OCI-LY7 (cell line): ENCODE measurements around the gene ARHGAP42. TPM values are rescaled to one million over a fixed set of nuclear protein-coding genes. Genes with fewer than 3 reads are reported as not detected.

ENCODE experiments used
- BruUV-seq: library from RNA; stranded (reverse); fragments of 400-500 nt; replicated peaks from 2 replicates; lab custom pipeline; 2021; lab: Mats Ljungman, UMichigan
- CTCF ChIA-PET: fragments of 300-600 bp; sonication (Branson Sonifier 250); formaldehyde crosslinking; loops from one replicate; lab custom pipeline; 2022; ENCODE audit warnings: antibody characterized with exemption; ENCODE audit not compliant: unreplicated experiment; lab: Charles Lee
- POLR2A ChIA-PET: fragments of 300-600 bp; sonication (Branson Sonifier 250); formaldehyde crosslinking; loops from one replicate; lab custom pipeline; 2022; ENCODE audit warnings: antibody characterized with exemption; lab: Charles Lee
- DNase-seq: peaks from one replicate; pipeline ENCODE4 v3.0.0-alpha.2; 2015; ENCODE audit warnings: low spot score
- H2AFZ ChIP-seq: fragments of 200-600 bp; sonication (generic), shearing (Covaris generic); 2 replicates; pipeline ENCODE4 v1.6.1; 2014; ENCODE audit warnings: mild to moderate bottlenecking, antibody characterized with exemption, low read length, moderate library complexity
- H3K27ac ChIP-seq: fragments of 200-600 bp; sonication (generic); 2 replicates; pipeline ENCODE4 v1.5.1; 2014; ENCODE audit warnings: mixed run types, low read depth, mild to moderate bottlenecking, moderate library complexity, low read length, inconsistent platforms; ENCODE audit not compliant: poor library complexity, severe bottlenecking
- H3K36me3 ChIP-seq: fragments of 200-600 bp; sonication (generic); 2 replicates; pipeline ENCODE4 v1.6.1; 2014; ENCODE audit warnings: mild to moderate bottlenecking, antibody characterized with exemption, low read length, moderate library complexity, mixed read lengths; ENCODE audit not compliant: insufficient read depth
- H3K4me1 ChIP-seq: fragments of 200-600 bp; sonication (generic); 2 replicates; pipeline ENCODE4 v1.5.1; 2014; ENCODE audit warnings: mild to moderate bottlenecking, low read length; ENCODE audit not compliant: insufficient read depth, poor library complexity, severe bottlenecking
- H3K4me2 ChIP-seq: fragments of 200-600 bp; sonication (generic); 2 replicates; pipeline ENCODE4 v1.6.1; 2014; ENCODE audit warnings: mild to moderate bottlenecking, low read length
- H3K4me3 ChIP-seq: fragments of 200-600 bp; sonication (generic); 2 replicates; pipeline ENCODE4 v1.5.1; 2014; ENCODE audit warnings: mild to moderate bottlenecking, low read depth, low read length; ENCODE audit not compliant: poor library complexity, severe bottlenecking
- H3K79me2 ChIP-seq: fragments of 200-600 bp; sonication (generic); 2 replicates; pipeline ENCODE4 v1.6.1; 2016; ENCODE audit warnings: low read depth, mild to moderate bottlenecking, low read length, moderate library complexity, mixed read lengths; ENCODE audit not compliant: insufficient read depth
- H3K9me2 ChIP-seq: fragments of 200-600 bp; sonication (generic); 2 replicates; pipeline ENCODE4 v1.6.1; 2016; ENCODE audit warnings: mild to moderate bottlenecking, low read length, mixed read lengths; ENCODE audit not compliant: insufficient read depth
- H3K9me3 ChIP-seq: fragments of 200-600 bp; sonication (generic); 2 replicates; pipeline ENCODE4 v1.6.1; 2014; ENCODE audit warnings: mild to moderate bottlenecking, mixed run types, low read length, mixed read lengths
- H4K20me1 ChIP-seq: fragments of 200-600 bp; sonication (generic); 2 replicates; pipeline ENCODE4 v1.6.1; 2014; ENCODE audit warnings: mild to moderate bottlenecking, antibody characterized with exemption, low read length, moderate library complexity, mixed read lengths; ENCODE audit not compliant: insufficient read depth
- EZH2phosphoT487 ChIP-seq: fragments of 200-600 bp; sonication (generic); IDR thresholded peaks from 2 replicates; pipeline ENCODE4 v1.6.1; 2018; ENCODE audit warnings: low read depth, borderline replicate concordance, mild to moderate bottlenecking, mixed run types, antibody characterized with exemption, low read length, moderate library complexity, mixed read lengths
- intact Hi-C: fragments of 100-400 bp; cut with micrococcal nuclease; formaldehyde crosslinking; loops from one replicate; pipeline ENCODE4 v1.10.0; 2022; ENCODE audit not compliant: unreplicated experiment
- total RNA-seq, 2 experiments: library from RNA; depleted of rRNA in 1 of 2; stranded (reverse); fragments of >200 nt in 1 of 2; shearing (Covaris generic) in 1 of 2; gene quantifications; 2 replicates each; pipeline ENCODE4 v1.2.3, GENCODE V29; 2014 to 2022
- TF ChIP-seq, protein P1 (sequence below): fragments of 200-600 bp; sonication (generic); conservative IDR thresholded peaks from 2 replicates; pipeline ENCODE4 v1.5.1; 2014; ENCODE audit warnings: mild to moderate bottlenecking, antibody characterized with exemption, low read length, moderate library complexity, mixed read lengths

ARHGAP42 gene
- total RNA-seq, 2 experiments from 2014 or later, result not detected

DNA sequence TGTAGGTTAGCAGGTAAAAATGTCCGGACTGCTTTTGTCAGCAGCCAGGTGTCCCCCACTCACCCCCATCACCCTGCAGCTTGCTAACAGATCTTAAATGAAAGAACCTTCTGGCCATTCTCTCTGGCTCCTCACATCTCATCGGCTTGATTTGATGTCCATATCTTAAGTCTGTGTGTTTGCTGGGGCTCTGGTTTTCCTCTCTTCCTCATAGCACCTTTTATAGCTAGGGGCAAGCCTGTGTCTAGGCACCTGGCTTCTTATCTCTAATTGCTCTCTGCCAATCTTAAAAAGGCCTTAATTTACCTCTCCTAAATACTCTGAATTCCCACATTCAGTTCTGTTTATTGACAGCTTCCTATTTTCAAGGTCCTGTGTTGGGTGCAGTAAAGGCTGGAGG, 72.0 kb downstream of the ARHGAP42 start:
- no peak overlapping the region for H3K27ac ChIP-seq
- BruUV-seq, result no TSS peak
- ChIA-PET POLR2A (interaction anchor here (0.5 to 0.7 kb wide), 2 partner anchors 22 to 1271 kb away, joined by 3 to 6 read pairs; no protein-coding TSS in a partner anchor), CTCF (no interaction called here)
- DNase-seq, result no peak
- H3K4me2 ChIP-seq, result no peak overlapping the region
- intact Hi-C loops, result no loop called here
- no peaks in the 10 kb centered on the region for H3K9me3 ChIP-seq
- no peak overlapping the region for H3K4me3 ChIP-seq
- no peak overlapping the region for H2AFZ ChIP-seq
- H3K79me2 ChIP-seq, result no peaks in the 10 kb centered on the region
- no peaks in the 10 kb centered on the region for H3K36me3 ChIP-seq
- TF ChIP-seq EZH2phosphoT487, result no peak
- TF ChIP-seq, protein P1, sequence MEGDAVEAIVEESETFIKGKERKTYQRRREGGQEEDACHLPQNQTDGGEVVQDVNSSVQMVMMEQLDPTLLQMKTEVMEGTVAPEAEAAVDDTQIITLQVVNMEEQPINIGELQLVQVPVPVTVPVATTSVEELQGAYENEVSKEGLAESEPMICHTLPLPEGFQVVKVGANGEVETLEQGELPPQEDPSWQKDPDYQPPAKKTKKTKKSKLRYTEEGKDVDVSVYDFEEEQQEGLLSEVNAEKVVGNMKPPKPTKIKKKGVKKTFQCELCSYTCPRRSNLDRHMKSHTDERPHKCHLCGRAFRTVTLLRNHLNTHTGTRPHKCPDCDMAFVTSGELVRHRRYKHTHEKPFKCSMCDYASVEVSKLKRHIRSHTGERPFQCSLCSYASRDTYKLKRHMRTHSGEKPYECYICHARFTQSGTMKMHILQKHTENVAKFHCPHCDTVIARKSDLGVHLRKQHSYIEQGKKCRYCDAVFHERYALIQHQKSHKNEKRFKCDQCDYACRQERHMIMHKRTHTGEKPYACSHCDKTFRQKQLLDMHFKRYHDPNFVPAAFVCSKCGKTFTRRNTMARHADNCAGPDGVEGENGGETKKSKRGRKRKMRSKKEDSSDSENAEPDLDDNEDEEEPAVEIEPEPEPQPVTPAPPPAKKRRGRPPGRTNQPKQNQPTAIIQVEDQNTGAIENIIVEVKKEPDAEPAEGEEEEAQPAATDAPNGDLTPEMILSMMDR, result no peak
- no peaks in the 10 kb centered on the region for H3K9me2 ChIP-seq
- no peaks in the 10 kb centered on the region for H4K20me1 ChIP-seq
- H3K4me1 ChIP-seq, result no peaks in the 10 kb centered on the region

DNA sequence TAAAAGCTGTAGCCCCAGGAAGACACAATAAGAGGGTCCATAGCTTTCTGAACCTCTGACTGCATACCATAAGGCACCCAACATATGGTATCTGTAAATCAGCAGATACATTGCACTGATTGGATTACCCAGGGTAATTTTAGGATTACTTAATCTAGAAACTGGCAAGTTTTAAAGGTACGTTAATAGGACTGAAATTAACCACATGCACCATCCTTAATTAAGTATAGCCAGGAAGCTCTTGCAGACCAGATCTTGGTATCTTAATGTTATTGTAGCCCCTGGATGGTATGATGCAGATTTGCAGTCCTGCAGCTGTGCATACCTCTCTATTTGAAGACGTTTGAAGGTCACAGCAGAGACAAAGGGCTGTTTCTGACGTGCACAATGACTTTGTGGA, 72.8 kb downstream of the ARHGAP42 start:
- no peak overlapping the region for H3K4me2 ChIP-seq
- TF ChIP-seq EZH2phosphoT487, result no peak
- TF ChIP-seq, protein P1, result no peak
- H3K27ac ChIP-seq, result no peak overlapping the region
- H3K9me2 ChIP-seq, result no peaks in the 10 kb centered on the region
- no peaks in the 10 kb centered on the region for H4K20me1 ChIP-seq
- no peaks in the 10 kb centered on the region for H3K36me3 ChIP-seq
- CTCF ChIA-PET, result no interaction called here
- no peaks in the 10 kb centered on the region for H3K79me2 ChIP-seq
- intact Hi-C loops, result no loop called here
- H3K4me1 ChIP-seq, result no peaks in the 10 kb centered on the region
- DNase-seq, result no peak
- H2AFZ ChIP-seq, result no peak overlapping the region
- no peaks in the 10 kb centered on the region for H3K9me3 ChIP-seq
- no TSS peak for BruUV-seq
- POLR2A ChIA-PET, result interaction anchor here (0.5 kb wide), 1 partner anchor 1272 kb away, joined by 6 read pairs; no protein-coding TSS in a partner anchor
- no peak overlapping the region for H3K4me3 ChIP-seq

DNA sequence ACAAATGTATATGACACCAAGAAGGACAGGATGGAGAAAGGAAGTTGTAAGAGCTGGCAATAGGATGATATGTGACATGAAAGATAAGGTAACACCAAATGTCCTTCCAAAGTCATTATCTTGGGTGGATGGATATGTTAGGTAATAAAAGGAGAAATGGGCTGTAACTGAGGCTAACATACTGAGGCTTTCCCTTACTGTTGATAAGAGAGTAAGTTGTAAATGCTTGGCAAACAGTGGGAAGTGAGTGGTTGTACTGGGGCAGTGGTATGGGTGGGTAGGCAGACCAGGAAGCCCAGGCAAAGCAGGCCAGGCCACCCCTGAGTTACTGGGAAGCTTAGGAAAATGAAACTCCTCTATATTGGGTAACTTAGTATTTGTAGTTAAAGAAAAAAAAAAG, 73.7 kb downstream of the ARHGAP42 start:
- Histone ChIP-seq H3K9me3 (no peaks in the 10 kb centered on the region), H3K9me2 (no peaks in the 10 kb centered on the region), H3K4me2 (no peak overlapping the region), H4K20me1 (no peaks in the 10 kb centered on the region), H2AFZ (no peak overlapping the region), H3K79me2 (no peaks in the 10 kb centered on the region), H3K4me1 (no peaks in the 10 kb centered on the region), H3K4me3 (no peak overlapping the region), H3K36me3 (no peaks in the 10 kb centered on the region), H3K27ac (no peak overlapping the region)
- POLR2A ChIA-PET, result no interaction called here
- no peak for DNase-seq
- CTCF ChIA-PET, result no interaction called here
- intact Hi-C loops, result no loop called here
- BruUV-seq, result no TSS peak
- TF ChIP-seq EZH2phosphoT487, result no peak
- TF ChIP-seq, protein P1, result no peak
